OCI-LY7 (cell line): ENCODE results near the gene KRT76.

Experiments used
- EZH2phosphoT487 ChIP-seq: fragments of 200-600 bp; sonication (generic); IDR thresholded peaks from 2 replicates; pipeline ENCODE4 v1.6.1; 2018; ENCODE audit warnings: low read depth, borderline replicate concordance, mild to moderate bottlenecking, mixed run types, antibody characterized with exemption, low read length, moderate library complexity, mixed read lengths
- TF ChIP-seq, protein P1 (sequence below): fragments of 200-600 bp; sonication (generic); conservative IDR thresholded peaks from 2 replicates; pipeline ENCODE4 v1.5.1; 2014; ENCODE audit warnings: mild to moderate bottlenecking, antibody characterized with exemption, low read length, moderate library complexity, mixed read lengths

DNA sequence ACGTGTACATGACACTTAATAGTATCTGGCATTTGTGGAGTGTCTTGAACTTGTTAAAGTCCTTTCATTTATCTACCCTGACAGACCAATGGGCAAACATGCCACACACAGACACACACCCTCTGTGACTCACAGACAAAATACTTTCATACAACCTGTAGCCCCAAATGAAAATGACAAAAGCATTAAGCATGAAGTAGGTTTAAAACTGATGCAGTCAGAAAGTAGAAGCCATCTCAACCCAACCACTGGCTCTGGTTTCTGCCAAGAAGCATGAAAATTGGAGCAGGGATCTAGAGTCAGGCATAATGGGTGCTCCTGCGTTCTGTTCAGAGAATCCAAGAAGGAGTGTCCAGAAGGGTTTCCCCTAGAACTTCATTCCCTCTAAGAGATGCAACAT, 50.7 kb downstream of the KRT76 start:
- TF ChIP-seq, protein P1, sequence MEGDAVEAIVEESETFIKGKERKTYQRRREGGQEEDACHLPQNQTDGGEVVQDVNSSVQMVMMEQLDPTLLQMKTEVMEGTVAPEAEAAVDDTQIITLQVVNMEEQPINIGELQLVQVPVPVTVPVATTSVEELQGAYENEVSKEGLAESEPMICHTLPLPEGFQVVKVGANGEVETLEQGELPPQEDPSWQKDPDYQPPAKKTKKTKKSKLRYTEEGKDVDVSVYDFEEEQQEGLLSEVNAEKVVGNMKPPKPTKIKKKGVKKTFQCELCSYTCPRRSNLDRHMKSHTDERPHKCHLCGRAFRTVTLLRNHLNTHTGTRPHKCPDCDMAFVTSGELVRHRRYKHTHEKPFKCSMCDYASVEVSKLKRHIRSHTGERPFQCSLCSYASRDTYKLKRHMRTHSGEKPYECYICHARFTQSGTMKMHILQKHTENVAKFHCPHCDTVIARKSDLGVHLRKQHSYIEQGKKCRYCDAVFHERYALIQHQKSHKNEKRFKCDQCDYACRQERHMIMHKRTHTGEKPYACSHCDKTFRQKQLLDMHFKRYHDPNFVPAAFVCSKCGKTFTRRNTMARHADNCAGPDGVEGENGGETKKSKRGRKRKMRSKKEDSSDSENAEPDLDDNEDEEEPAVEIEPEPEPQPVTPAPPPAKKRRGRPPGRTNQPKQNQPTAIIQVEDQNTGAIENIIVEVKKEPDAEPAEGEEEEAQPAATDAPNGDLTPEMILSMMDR = no peak
- no peak for TF ChIP-seq EZH2phosphoT487
